ENCODE results near the gene JPH2.

The JPH2 gene

GRCh38 chr20:44142413-44142812, 44.6 kb downstream of the JPH2 start:
- no peak for TF ChIP-seq POLR2A (IDR thresholded peaks at IDR 0.05; ENCODE audit: extremely low read depth, insufficient read length)
- TF ChIP-seq CTCF (IDR thresholded peaks at IDR 0.05; ENCODE audit: low read depth, low read length): no peak
- peak; percentile 64 for TF ChIP-seq MAX (IDR thresholded peaks at IDR 0.05; ENCODE audit: low read depth, low read length)
- TF ChIP-seq MYC (IDR thresholded peaks at IDR 0.05; ENCODE audit: low read depth, low read length): no peak
- DNase-seq (ENCODE audit: low read depth): peak; percentile 73
- H3K4me3 ChIP-seq (ENCODE audit: low read depth, low read length): no peak overlapping the region

- no peak overlapping the region for H3K4me3 ChIP-seq (ENCODE audit: low read depth, low read length)
- no peak for DNase-seq (ENCODE audit: low read depth)
- TF ChIP-seq MAX (IDR thresholded peaks at IDR 0.05; ENCODE audit: low read depth, low read length) (no peak), POLR2A (IDR thresholded peaks at IDR 0.05; ENCODE audit: extremely low read depth, insufficient read length) (no peak), CTCF (IDR thresholded peaks at IDR 0.05; ENCODE audit: low read depth, low read length) (no peak), MYC (IDR thresholded peaks at IDR 0.05; ENCODE audit: low read depth, low read length) (no peak)
These were observed 45.1 kb downstream of the JPH2 start for GRCh38 chr20:44141873-44142272.

- no peak overlapping the region for H3K4me3 ChIP-seq (ENCODE audit: low read depth, low read length)
- no peak for DNase-seq (ENCODE audit: low read depth)
- TF ChIP-seq CTCF (IDR thresholded peaks at IDR 0.05; ENCODE audit: low read depth, low read length) (no peak), MAX (IDR thresholded peaks at IDR 0.05; ENCODE audit: low read depth, low read length) (no peak), POLR2A (IDR thresholded peaks at IDR 0.05; ENCODE audit: extremely low read depth, insufficient read length) (no peak), MYC (IDR thresholded peaks at IDR 0.05; ENCODE audit: low read depth, low read length) (no peak)
These were observed 48.1 kb downstream of the JPH2 start for GRCh38 chr20:44138867-44139266.

GRCh38 chr20:44137266-44137801, 49.7 kb downstream of the JPH2 start:
- no peak overlapping the region for H3K4me3 ChIP-seq (ENCODE audit: low read depth, low read length)
- DNase-seq (ENCODE audit: low read depth): no peak
- no peak for TF ChIP-seq POLR2A (IDR thresholded peaks at IDR 0.05; ENCODE audit: extremely low read depth, insufficient read length)
- TF ChIP-seq MAX (IDR thresholded peaks at IDR 0.05; ENCODE audit: low read depth, low read length): no peak
- no peak for TF ChIP-seq MYC (IDR thresholded peaks at IDR 0.05; ENCODE audit: low read depth, low read length)
- no peak for TF ChIP-seq CTCF (IDR thresholded peaks at IDR 0.05; ENCODE audit: low read depth, low read length)

GRCh38 chr20:44136579-44137265, 50.3 kb downstream of the JPH2 start:
- no peak for DNase-seq (ENCODE audit: low read depth)
- no peak for TF ChIP-seq MYC (IDR thresholded peaks at IDR 0.05; ENCODE audit: low read depth, low read length)
- TF ChIP-seq MAX (IDR thresholded peaks at IDR 0.05; ENCODE audit: low read depth, low read length): no peak
- TF ChIP-seq CTCF (IDR thresholded peaks at IDR 0.05; ENCODE audit: low read depth, low read length): no peak
- no peak for TF ChIP-seq POLR2A (IDR thresholded peaks at IDR 0.05; ENCODE audit: extremely low read depth, insufficient read length)
- H3K4me3 ChIP-seq (ENCODE audit: low read depth, low read length): no peak overlapping the region
